Measurements from ENCODE around the gene HECW1. TPM values are rescaled to one million over a fixed set of nuclear protein-coding genes. Genes with fewer than 3 reads are reported as not detected.

HECW1 gene
- total and polyA plus RNA-seq, 4 experiments from 2014 or later: not detected

- Mint-ChIP-seq H3K27me3 (peaks cover 0 to 6% of the 10 kb centered on the region in 2 donors), H3K27ac (no peak overlapping the region), H3K9me3 (no peaks in the 10 kb centered on the region), H3K36me3 (no peaks in the 10 kb centered on the region), H3K4me1 (no peaks in the 10 kb centered on the region), H3K4me3 (no peak overlapping the region)
- no peak overlapping the region for H3K4me3 ChIP-seq (ENCODE audit: low read length in 2 of 2)
- H3K27me3 ChIP-seq (ENCODE audit: insufficient read depth, low read length): no peaks in the 10 kb centered on the region
- no peaks in the 10 kb centered on the region for H3K36me3 ChIP-seq (ENCODE audit: insufficient read depth, low read length)
- no peak for DNase-seq
- no peaks in the 10 kb centered on the region for H3K9me3 ChIP-seq (ENCODE audit: control insufficient read depth in 1 of 2, low read length in 2 of 2)
- intact Hi-C loops (cut with micrococcal nuclease): no loop called here
- no peak overlapping the region for H3K27ac ChIP-seq (ENCODE audit: low read depth, low read length)
- CTCF ChIA-PET (ENCODE audit: partially characterized antibody): no interaction called here
- H3K4me1 ChIP-seq (ENCODE audit: insufficient read depth, low read length): no peaks in the 10 kb centered on the region
- POLR2A ChIA-PET (ENCODE audit: partially characterized antibody): no interaction called here
These were observed 82.8 kb downstream of the HECW1 start for GRCh38 chr7:43195256-43195655.

- DNase-seq: no peak
- intact Hi-C loops (cut with micrococcal nuclease): no loop called here
- no peaks in the 10 kb centered on the region for H3K4me1 Mint-ChIP-seq
- Histone ChIP-seq H3K4me1 (ENCODE audit: insufficient read depth, low read length) (no peaks in the 10 kb centered on the region), H3K27ac (ENCODE audit: low read depth, low read length) (no peak overlapping the region), H3K9me3 (ENCODE audit: control insufficient read depth in 1 of 2, low read length in 2 of 2) (no peaks in the 10 kb centered on the region), H3K4me3 (ENCODE audit: low read length in 2 of 2) (no peak overlapping the region), H3K36me3 (ENCODE audit: insufficient read depth, low read length) (no peaks in the 10 kb centered on the region), H3K27me3 (ENCODE audit: insufficient read depth, low read length) (no peaks in the 10 kb centered on the region)
- ChIA-PET POLR2A (ENCODE audit: partially characterized antibody) (no interaction called here), CTCF (ENCODE audit: partially characterized antibody) (no interaction called here)
- H3K36me3 Mint-ChIP-seq: no peaks in the 10 kb centered on the region
- peaks cover 0 to 6% of the 10 kb centered on the region in 2 donors for H3K27me3 Mint-ChIP-seq
- no peak overlapping the region for H3K27ac Mint-ChIP-seq
- H3K9me3 Mint-ChIP-seq: no peaks in the 10 kb centered on the region
- H3K4me3 Mint-ChIP-seq: no peak overlapping the region
These were observed 83.3 kb downstream of the HECW1 start for GRCh38 chr7:43195768-43196167.

GRCh38 chr7:43196379-43196778 is 83.9 kb downstream of the HECW1 start:
- no peak for DNase-seq
- Histone ChIP-seq H3K4me1 (ENCODE audit: insufficient read depth, low read length) (no peaks in the 10 kb centered on the region), H3K27ac (ENCODE audit: low read depth, low read length) (no peak overlapping the region), H3K4me3 (ENCODE audit: low read length in 2 of 2) (no peak overlapping the region), H3K27me3 (ENCODE audit: insufficient read depth, low read length) (no peaks in the 10 kb centered on the region), H3K36me3 (ENCODE audit: insufficient read depth, low read length) (no peaks in the 10 kb centered on the region), H3K9me3 (ENCODE audit: control insufficient read depth in 1 of 2, low read length in 2 of 2) (no peaks in the 10 kb centered on the region)
- Mint-ChIP-seq H3K9me3 (no peaks in the 10 kb centered on the region), H3K36me3 (no peaks in the 10 kb centered on the region), H3K4me1 (no peaks in the 10 kb centered on the region), H3K27me3 (peaks cover 0 to 3% of the 10 kb centered on the region in 2 donors), H3K4me3 (no peak overlapping the region), H3K27ac (no peak overlapping the region)
- CTCF ChIA-PET (ENCODE audit: partially characterized antibody): no interaction called here
- intact Hi-C loops (cut with micrococcal nuclease): no loop called here
- POLR2A ChIA-PET (ENCODE audit: partially characterized antibody): no interaction called here

GRCh38 chr7:43198016-43198415 is 85.6 kb downstream of the HECW1 start:
- no peak overlapping the region for H3K27ac Mint-ChIP-seq
- DNase-seq: no peak
- no peaks in the 10 kb centered on the region for H3K9me3 Mint-ChIP-seq
- Histone ChIP-seq H3K9me3 (ENCODE audit: control insufficient read depth in 1 of 2, low read length in 2 of 2) (no peaks in the 10 kb centered on the region), H3K4me3 (ENCODE audit: low read length in 2 of 2) (no peak overlapping the region), H3K27ac (ENCODE audit: low read depth, low read length) (no peak overlapping the region), H3K36me3 (ENCODE audit: insufficient read depth, low read length) (no peaks in the 10 kb centered on the region), H3K4me1 (ENCODE audit: insufficient read depth, low read length) (no peaks in the 10 kb centered on the region), H3K27me3 (ENCODE audit: insufficient read depth, low read length) (no peaks in the 10 kb centered on the region)
- POLR2A ChIA-PET (ENCODE audit: partially characterized antibody): no interaction called here
- no peaks in the 10 kb centered on the region for H3K4me1 Mint-ChIP-seq
- peaks cover 0 to 3% of the 10 kb centered on the region in 2 donors for H3K27me3 Mint-ChIP-seq
- H3K36me3 Mint-ChIP-seq: no peaks in the 10 kb centered on the region
- CTCF ChIA-PET (ENCODE audit: partially characterized antibody): no interaction called here
- intact Hi-C loops (cut with micrococcal nuclease): no loop called here
- no peak overlapping the region for H3K4me3 Mint-ChIP-seq

- intact Hi-C loops (cut with micrococcal nuclease): no loop called here
- ChIA-PET CTCF (ENCODE audit: partially characterized antibody) (interaction anchor here (1.2 kb wide), 1 partner anchor 63 kb away, joined by 3 read pairs; no protein-coding TSS in a partner anchor), POLR2A (ENCODE audit: partially characterized antibody) (no interaction called here)
- no peaks in the 10 kb centered on the region for H3K9me3 ChIP-seq (ENCODE audit: control insufficient read depth in 1 of 2, low read length in 2 of 2)
- Mint-ChIP-seq H3K27me3 (peaks cover 0 to 3% of the 10 kb centered on the region in 2 donors), H3K4me3 (no peak overlapping the region), H3K4me1 (no peaks in the 10 kb centered on the region), H3K36me3 (no peaks in the 10 kb centered on the region), H3K9me3 (no peaks in the 10 kb centered on the region), H3K27ac (no peak overlapping the region)
- H3K27ac ChIP-seq (ENCODE audit: low read depth, low read length): no peak overlapping the region
- H3K4me3 ChIP-seq (ENCODE audit: low read length in 2 of 2): no peak overlapping the region
- H3K4me1 ChIP-seq (ENCODE audit: insufficient read depth, low read length): no peaks in the 10 kb centered on the region
- no peak for DNase-seq
- H3K36me3 ChIP-seq (ENCODE audit: insufficient read depth, low read length): no peaks in the 10 kb centered on the region
- no peaks in the 10 kb centered on the region for H3K27me3 ChIP-seq (ENCODE audit: insufficient read depth, low read length)
These were observed 86.2 kb downstream of the HECW1 start for GRCh38 chr7:43198599-43199090.

GRCh38 chr7:43199371-43200160 is 87.1 kb downstream of the HECW1 start:
- Histone ChIP-seq H3K27ac (ENCODE audit: low read depth, low read length) (no peak overlapping the region), H3K36me3 (ENCODE audit: insufficient read depth, low read length) (no peaks in the 10 kb centered on the region), H3K9me3 (ENCODE audit: control insufficient read depth in 1 of 2, low read length in 2 of 2) (no peaks in the 10 kb centered on the region), H3K27me3 (ENCODE audit: insufficient read depth, low read length) (no peaks in the 10 kb centered on the region), H3K4me1 (ENCODE audit: insufficient read depth, low read length) (no peaks in the 10 kb centered on the region), H3K4me3 (ENCODE audit: low read length in 2 of 2) (no peak overlapping the region)
- intact Hi-C loops (cut with micrococcal nuclease): no loop called here
- ChIA-PET CTCF (ENCODE audit: partially characterized antibody) (interaction anchor here (1.2 kb wide), 1 partner anchor 62 kb away, joined by 3 read pairs; no protein-coding TSS in a partner anchor), POLR2A (ENCODE audit: partially characterized antibody) (no interaction called here)
- Mint-ChIP-seq H3K27ac (no peak overlapping the region), H3K4me1 (no peaks in the 10 kb centered on the region), H3K9me3 (no peaks in the 10 kb centered on the region), H3K4me3 (no peak overlapping the region), H3K27me3 (peaks cover 0 to 3% of the 10 kb centered on the region in 2 donors), H3K36me3 (no peaks in the 10 kb centered on the region)
- no peak for DNase-seq

GRCh38 chr7:43201912-43202311 is 89.5 kb downstream of the HECW1 start:
- H3K4me1 ChIP-seq (ENCODE audit: insufficient read depth, low read length): no peaks in the 10 kb centered on the region
- no peaks in the 10 kb centered on the region for H3K9me3 ChIP-seq (ENCODE audit: control insufficient read depth in 1 of 2, low read length in 2 of 2)
- H3K4me3 Mint-ChIP-seq: no peak overlapping the region
- no peaks in the 10 kb centered on the region for H3K27me3 ChIP-seq (ENCODE audit: insufficient read depth, low read length)
- no peak overlapping the region for H3K27ac Mint-ChIP-seq
- H3K36me3 Mint-ChIP-seq: no peaks in the 10 kb centered on the region
- intact Hi-C loops (cut with micrococcal nuclease): no loop called here
- POLR2A ChIA-PET (ENCODE audit: partially characterized antibody): no interaction called here
- no peaks in the 10 kb centered on the region for H3K4me1 Mint-ChIP-seq
- H3K27me3 Mint-ChIP-seq: peaks cover 0 to 3% of the 10 kb centered on the region in 2 donors
- no peak for DNase-seq
- no peak overlapping the region for H3K27ac ChIP-seq (ENCODE audit: low read depth, low read length)
- CTCF ChIA-PET (ENCODE audit: partially characterized antibody): no interaction called here
- no peaks in the 10 kb centered on the region for H3K9me3 Mint-ChIP-seq
- no peaks in the 10 kb centered on the region for H3K36me3 ChIP-seq (ENCODE audit: insufficient read depth, low read length)
- H3K4me3 ChIP-seq (ENCODE audit: low read length in 2 of 2): no peak overlapping the region

Data from CD4-positive, alpha-beta memory T cell (primary cell).